NCI-H82 treated with DMSO at 0.1 percent for 48 hours (cell line): ENCODE data around the gene ZNF174.

Experiments
- DNase-seq: peaks from one replicate; lab custom pipeline; 2025; ENCODE audit not compliant: unreplicated experiment; lab: John Stamatoyannopoulos, UW

ZNF174 gene

DNA sequence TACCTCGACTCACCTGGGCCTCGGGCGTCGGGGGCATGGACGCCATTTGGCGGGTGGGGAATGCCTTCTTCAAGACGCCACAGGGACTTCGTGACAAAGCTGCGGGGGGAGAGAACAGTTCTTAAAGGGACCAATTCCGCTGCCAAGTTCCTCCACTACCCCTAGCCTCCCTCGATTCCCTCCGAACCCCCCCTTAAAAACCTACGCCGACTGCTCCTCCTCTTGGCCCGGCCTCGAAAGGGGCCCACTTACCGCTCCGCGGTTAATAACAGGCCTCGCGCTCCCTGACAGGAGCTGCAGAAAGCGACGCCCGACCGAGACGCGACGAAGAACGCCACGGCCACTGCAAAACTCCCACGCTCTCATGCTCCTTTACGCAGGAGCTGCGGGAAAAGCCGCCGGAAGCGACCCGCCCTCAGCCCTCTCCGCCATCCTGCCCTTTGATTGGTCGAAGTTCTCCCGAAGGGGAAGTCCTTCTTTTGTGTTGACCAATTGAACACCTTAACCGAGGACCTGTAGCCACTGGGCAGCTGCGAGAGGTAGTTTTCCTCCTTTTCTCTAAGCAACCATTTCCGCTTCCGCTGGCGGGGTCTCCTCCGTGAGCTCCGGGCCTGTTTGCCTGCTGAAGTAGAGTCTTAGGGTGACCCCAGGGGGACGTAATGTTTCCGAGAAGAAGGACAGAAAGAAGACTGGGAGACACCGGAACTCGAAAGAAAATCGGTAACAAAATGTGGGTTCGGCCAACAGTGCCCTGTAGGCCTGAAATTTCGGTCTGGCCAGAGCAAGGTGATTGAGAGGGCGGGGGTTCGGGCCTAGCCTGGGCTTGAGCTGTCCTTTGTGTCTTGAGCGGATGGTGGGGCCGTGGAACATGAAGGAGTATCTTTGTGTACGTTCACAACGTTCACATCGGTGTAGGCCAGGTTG is 42.4 kb downstream of the ZNF174 start, which contains the start of the genes NAA60 and ZNF597:
TSS of gene NAA60 (plus strand) at position 573 of the 924 bp plus-strand sequence. CDS start 32,548 bp downstream, outside the sequence.
TSS of gene ZNF597 (minus strand) at position 397 of the 924 bp plus-strand sequence. CDS start at position 46, 351 bp downstream.
- DNase-seq, result peak; percentile 92

DNA sequence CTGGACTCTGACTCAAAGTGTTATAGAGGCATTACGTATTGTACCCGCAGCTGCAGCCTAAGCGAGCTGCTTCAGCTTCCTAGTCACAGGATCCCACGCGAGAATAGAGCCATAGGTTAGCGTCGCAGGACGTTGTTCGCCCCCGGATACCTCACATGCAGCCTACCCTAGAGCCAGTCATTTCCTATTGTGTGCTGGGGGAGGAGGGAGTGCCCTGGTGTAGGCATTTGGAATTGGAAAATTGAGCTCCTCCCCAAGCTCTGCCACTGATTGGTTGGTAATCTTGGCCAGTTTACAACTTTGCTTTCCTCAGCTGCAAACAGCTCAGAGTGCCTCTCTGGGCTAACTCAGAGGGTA is 43.0 kb downstream of the ZNF174 start:
- DNase-seq, result no peak

DNA sequence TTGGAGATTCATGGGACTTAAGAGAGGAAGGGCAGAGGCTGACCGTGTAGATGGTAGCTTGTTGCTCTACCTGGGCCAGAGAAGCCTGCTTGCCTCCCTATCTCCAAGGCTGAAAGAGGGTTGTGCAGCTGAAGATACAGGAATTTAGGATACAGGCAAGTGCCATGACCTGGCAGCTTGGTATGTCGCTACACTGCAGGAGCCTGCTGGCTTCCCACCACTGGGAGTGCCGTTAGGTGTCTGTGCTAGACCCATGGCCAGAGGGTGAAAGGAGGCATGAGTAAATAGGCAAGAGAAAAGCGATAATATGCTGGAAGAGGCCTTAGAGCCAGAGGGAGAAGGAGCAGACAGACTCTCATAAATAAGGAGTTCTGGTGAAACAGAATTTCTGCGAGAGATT is 53.1 kb downstream of the ZNF174 start:
- no peak for DNase-seq

DNA sequence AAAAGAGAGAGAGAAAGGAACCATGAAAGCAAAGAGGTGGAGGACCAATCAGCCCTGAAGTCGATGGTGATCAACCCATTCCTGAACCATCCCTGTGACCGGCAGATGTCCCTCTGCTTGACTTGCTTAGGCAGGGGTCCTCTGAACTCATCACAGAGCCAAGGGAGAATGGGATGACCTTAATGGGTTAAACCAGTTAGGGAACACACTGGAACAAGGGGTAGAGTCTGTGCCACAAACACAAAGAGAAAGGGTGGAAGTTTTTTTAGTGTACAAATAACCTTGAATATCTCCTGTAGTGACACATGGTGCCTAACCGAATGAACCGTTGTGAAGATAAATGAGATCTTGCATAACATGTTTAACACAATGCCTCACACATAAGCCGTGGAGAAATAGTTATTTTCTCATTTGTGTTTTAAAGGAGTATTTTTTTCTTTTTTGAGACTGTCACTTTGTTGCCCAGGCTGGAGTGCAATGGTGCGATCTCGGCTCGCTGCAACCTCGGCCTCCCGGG is 53.7 kb downstream of the ZNF174 start:
- DNase-seq, result no peak

DNA sequence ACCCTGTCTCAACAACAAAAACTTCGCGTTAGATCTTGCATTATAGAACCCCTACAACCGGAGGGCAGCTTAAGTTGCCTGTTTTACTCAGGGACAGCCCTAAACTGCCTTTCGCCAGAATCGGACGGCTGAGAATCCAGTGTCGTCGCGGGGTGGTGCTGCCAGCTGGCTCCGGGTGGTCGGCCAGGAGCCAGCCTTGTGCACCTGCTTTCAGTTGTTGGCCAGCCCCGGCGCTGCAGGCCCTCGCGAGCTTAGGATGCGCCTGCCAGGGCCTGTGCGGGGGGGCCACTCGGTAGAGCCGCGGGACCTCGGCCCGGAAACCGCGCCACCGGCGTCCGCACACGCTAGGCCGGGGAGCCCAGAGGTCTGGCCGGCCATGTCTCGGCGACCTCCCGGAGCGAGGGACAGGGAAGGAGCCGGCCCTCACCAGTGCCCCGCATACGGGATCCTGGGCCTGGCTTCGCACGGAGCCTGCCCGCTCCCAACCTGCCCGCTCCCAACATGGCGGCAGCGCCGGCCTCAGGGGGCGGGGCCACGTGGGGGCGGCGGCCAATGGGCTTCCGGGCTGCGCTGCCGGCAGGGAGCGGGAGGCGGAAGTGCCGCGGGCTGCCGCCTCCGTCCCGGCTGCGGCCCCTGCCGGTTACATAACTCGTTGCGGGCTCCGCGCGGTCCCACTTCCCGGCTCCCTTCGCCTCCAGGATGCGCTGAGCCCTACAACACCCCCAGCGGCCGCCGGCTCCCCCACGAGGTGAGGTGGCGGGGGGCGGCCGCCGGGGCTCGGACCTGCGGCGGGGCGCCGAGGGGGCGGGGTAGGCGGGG is 56.6 kb downstream of the ZNF174 start:
- DNase-seq, result peak; percentile 52

DNA sequence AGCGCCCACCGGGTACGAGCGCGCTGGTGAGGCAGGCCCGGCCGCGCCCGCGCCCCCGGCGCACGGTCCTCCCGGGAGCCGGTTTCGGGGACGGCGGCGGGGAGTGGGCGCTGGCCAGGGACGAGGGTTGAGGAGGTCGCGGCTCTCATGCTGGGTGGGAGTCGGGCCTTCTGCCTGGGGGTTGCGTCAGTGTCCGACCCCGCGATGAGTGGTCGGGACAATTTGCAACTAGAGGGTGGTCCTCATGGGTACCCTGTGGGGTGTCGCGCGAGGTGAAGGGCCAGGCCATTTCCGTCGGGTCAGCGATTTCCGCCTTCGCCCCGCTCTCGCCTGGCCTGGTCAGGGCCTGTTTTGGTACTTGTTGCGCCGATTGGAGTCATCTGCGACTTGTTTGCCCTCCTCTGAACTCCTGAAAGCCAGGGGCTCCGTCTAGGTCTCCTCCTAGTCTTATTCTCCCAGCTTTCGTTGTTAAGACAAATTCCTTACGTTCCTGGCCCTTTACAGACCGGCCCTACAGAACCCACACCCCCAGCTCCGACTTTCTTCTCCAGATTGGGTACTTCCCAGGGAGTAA is 57.4 kb downstream of the ZNF174 start:
- DNase-seq, result no peak

DNA sequence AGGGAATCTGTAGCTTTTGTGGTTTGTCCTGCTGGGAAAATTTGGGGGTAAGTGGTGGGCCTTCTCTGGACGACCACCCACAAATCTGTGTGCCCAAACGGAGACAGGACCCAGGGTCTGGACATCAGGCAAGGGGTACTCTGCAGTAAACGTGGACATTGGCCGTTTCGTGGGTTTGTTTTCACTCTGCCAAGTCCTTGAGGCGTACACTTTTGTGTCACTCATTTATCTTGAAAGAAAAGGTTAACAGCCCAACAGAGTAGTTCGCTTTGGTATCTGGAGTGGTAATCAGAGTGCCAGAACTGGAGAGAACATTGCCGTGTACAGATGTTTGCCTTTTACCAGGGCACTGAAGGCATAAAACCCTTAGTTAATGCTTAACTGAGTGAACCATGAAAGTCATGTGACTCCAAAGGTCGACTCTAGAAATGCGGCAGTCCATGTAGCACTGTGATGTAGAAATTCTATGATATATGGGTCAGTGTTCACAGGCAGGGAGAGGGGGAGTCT is 57.9 kb downstream of the ZNF174 start:
- no peak for DNase-seq
